Measurements from ENCODE around the gene MAGED1.

The MAGED1 gene, protein sequence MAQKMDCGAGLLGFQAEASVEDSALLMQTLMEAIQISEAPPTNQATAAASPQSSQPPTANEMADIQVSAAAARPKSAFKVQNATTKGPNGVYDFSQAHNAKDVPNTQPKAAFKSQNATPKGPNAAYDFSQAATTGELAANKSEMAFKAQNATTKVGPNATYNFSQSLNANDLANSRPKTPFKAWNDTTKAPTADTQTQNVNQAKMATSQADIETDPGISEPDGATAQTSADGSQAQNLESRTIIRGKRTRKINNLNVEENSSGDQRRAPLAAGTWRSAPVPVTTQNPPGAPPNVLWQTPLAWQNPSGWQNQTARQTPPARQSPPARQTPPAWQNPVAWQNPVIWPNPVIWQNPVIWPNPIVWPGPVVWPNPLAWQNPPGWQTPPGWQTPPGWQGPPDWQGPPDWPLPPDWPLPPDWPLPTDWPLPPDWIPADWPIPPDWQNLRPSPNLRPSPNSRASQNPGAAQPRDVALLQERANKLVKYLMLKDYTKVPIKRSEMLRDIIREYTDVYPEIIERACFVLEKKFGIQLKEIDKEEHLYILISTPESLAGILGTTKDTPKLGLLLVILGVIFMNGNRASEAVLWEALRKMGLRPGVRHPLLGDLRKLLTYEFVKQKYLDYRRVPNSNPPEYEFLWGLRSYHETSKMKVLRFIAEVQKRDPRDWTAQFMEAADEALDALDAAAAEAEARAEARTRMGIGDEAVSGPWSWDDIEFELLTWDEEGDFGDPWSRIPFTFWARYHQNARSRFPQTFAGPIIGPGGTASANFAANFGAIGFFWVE

GRCh38 chrX:51892921-51893745 is at the start of gene MAGED1:
MAGED1 (plus strand) TSS chrX:51893623; CDS start chrX:51894305, 682 bp downstream.
- DNase-seq = peak; percentile 74

DNA sequence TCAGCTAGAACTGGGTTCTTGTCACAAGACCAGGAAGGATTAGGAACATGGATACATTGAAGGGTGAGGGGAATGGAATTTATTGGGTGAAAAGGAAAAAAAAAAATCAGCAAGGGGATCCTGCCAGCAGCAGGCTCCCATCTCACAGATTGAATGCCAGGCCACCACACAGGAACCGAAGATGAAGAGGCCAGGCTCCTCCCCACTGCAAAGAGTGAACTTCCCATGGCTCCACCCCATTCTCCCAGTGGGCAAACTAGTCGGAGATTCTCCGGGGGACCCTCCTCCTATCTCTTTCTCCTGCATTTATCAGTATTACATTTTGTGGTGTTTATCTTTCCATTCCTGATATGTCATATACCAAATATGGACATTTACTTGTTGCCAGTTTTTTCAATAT is 46.0 kb upstream of the MAGED1 start:
- DNase-seq = no peak

DNA sequence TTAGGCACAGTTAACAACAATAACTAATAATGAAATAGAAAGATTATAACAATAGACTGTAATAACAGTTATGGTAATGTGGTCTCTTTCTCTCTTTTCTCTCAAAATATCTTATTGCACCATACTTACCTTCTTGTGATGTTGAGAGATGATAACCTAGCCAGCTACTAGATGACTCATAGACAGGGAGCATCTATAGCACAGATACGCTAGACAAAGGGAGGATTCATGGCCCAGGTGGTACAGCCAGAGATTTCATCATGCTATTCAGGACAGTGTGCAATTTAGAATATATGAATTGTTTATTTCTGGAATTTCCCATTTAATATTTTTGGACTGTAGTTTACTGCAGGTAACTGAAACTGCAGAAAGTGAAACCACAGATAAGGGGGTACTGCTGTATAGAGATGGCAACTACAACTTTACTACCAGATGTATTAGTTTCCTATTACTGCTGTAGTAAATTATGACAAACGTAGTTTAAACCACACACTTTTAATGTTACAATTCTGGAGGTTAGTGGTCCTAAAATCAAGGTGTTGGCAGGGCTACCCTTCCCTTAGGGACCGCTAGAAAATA is 41.8 kb upstream of the MAGED1 start:
- no peak for DNase-seq

GRCh38 chrX:51852096-51852495 is 41.3 kb upstream of the MAGED1 start:
- DNase-seq = no peak

DNA sequence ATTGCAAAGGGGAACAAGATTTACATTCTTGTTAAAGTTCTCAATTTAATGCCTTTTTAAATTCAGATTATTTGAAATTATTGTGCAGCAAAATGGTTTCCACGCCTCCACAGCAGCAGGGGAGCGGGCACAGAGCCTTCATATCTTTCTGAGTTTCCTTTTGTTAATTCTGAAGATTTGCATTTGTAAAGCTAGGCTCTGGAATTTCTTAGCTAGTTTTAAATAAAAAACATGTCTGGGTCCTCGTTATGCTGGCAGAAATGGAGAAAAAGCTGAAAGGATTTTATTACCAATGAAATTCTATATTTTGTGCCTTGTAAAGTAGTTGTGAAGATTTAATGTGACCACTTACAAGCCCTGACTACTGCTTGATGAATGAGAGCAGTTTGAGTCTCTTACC is 40.8 kb upstream of the MAGED1 start:
- no peak for DNase-seq

GRCh38 chrX:51853251-51853650 is 40.2 kb upstream of the MAGED1 start:
- DNase-seq = no peak

DNA sequence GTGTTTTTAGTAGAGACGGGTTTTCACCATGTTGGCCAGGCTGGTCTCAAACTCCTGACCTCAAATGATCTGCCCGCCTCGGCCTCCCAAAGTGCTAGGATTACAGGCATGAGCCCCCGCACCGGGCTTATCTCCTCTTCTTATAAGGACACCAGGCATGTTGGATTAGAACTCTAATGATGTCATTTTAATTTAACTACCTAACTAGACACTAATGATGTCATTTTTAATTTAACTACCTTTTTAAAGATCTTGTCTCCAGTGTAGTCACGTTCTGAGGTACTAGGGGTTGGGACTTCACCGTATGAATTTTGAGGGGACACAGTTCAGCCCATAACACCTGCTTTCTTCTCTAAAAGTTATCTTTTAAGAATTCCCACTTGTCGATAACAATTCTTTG is 37.7 kb upstream of the MAGED1 start:
- DNase-seq = no peak

- no peak for DNase-seq
Observed at GRCh38 chrX:51857159-51857733, 36.2 kb upstream of the MAGED1 start.

- DNase-seq = no peak
Observed at GRCh38 chrX:51860679-51861078, 32.7 kb upstream of the MAGED1 start.

DNA sequence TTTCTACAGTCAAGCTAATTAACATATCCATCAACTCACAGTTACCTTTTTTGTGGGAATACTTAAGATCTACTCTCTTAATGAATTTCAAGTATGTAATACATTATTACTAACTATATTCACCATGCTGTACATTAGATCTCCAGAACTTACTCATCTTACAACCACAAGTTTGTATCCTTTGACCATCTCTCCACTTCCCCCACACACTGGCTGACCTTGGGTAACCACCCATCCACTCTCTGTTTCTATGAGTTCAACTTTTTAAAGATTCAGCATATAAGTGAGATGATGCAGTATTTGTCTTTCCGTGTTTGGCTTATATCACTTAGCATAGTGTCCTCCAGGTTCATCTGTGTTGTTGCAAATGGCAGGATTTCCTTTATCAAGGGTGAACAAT is 30.5 kb upstream of the MAGED1 start:
- DNase-seq = no peak

DNA sequence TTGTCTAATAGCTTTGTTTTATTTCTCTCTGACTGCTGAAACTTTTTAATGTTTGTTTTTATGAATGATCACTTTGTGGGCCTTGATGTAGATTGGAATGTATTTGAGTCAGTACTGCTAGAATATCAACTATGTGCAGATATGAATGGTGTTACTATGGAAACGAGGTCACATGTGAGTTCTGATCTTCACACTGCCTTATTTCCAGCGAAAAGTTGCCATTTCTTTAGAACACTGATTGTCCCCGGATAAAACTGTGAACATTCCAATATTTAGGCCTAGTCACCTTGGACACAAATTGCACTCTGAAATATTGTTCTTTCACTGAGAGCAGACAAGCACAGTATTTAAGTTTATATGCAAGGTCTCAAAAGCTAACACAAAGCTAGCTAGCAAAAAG is 27.2 kb upstream of the MAGED1 start:
- no peak for DNase-seq

DNA sequence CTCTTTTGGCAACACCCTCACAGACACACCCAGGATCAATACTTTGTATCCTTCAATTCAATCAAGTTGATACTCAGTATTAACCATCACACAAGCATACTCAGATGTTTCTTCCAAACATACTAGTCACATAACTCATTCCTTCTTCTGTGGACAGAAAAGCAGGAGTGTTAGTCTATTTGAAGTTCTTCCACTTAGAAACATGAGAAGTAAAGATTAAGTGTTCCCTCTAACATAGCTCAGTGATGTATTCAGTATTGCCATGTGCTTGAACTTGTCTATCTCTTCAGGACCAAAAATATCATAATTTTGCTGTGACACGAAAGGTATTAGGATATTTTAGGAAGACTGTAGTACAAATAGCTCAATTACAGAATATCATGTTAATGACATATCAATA is 25.8 kb upstream of the MAGED1 start:
- DNase-seq = no peak

DNA sequence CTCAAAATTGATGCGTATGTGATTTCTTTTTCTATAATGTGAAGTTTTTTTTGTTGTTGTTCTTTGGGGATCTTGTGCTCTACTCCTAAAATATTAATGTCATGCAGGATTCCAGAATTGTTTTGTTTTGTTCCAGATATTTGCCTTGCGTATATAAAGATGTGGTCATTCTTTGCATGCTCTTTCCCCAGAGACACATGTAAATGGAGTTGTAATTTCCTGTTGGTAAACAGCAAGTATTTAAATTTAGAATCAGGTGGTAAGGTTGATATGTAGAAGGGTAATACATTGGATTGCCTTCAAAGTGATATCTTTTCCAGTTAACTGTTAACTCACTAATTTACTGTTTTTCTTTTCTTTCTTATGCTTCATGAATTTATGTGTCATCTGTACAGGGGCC is 23.1 kb upstream of the MAGED1 start:
- DNase-seq = no peak

GRCh38 chrX:51874123-51874522 is 19.3 kb upstream of the MAGED1 start:
- DNase-seq = no peak

- no peak for DNase-seq
Observed at GRCh38 chrX:51876441-51876840, 17.0 kb upstream of the MAGED1 start.

DNA sequence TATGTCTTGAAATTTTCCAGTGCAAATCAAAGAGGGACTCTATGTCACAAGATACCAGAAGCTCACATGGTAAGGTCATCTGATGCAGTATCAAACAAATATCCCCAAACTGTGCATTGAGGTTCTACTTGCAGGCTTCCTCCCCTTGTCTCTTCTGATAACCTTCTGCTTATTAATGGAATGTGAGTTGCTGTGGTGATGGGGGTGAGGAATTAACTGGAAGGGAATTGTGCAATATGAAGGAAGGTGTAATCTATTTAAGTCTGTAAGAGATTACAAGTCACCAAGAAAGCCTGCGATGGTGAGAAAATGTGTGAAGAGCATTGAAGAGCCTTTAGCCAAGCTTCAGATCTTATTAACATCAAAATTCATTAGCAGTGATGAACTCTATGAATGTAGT is 15.4 kb upstream of the MAGED1 start:
- DNase-seq = no peak

GRCh38 chrX:51889851-51890250 is 3.6 kb upstream of the MAGED1 start:
- DNase-seq = no peak

- DNase-seq = no peak
Observed at GRCh38 chrX:51891245-51891644, 2.2 kb upstream of the MAGED1 start.

DNA sequence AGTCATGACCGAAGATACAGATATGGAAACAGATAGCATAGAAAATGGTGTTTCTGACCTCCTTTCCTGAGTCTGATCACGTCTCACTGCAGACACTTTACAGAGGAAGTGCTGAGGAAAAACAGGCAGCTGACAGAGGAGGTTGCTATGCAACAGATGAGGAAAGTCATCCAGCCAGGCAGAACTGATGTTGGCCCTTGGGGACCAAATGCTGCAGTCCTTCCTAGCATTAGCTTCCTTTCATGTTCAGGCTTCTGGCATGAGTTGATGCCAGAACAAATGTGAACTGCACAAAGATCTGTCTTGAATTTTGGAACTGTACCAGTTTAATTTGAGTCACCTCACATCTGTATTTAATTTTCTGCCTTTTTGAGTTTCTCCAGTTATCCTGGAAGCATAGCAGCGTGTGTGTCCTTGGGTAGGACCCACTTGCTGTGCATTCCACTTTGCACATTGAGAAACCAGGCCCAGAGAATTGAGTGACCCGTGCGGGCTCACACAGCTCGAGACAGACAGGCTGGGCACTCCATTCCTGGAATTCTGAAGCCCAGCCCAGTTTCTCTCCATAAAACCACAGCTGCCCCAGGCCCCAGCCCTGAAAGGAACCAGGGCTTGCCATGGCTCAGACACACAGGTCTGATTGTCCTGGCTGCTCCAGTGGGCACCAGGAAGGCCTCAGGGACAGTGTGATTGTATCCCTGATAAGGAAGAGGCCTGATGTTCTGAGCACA is 1.4 kb upstream of the MAGED1 start:
- no peak for DNase-seq

DNA sequence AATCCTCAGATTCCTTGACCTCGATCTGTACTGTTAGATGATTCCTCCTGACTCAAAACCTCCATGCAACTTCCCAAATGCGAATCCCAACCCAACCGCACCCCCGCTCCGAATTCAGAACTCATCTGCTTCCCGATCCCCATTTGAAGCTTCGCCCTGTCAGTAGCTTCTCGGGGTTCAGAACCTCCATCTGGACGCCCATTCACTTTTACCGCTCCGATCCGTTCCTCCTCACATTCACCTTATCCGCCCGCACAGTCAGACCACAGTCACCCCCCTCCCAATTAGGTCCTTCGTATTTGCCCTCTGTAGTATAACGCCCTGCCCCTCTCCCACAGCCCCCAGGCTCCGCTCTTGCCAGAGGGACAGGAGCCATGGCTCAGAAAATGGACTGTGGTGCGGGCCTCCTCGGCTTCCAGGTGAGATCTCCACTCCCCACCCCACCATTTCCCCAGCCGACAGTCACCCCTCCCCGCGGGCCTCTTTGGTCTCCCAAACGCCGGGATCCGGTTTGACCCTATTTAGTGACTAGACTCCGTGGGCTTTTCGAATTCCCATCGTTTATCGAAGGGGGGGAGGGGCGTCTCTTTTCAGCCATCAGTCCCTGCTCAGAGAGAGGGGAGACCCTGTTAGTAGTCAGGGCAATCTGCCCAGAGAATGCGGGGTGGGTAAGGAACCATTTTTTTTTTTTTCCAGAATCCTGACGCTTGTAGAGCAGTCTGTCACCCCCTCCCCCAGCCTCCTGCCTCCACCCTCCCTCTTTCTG is 691 bp downstream of the MAGED1 start:
- DNase-seq = no peak

DNA sequence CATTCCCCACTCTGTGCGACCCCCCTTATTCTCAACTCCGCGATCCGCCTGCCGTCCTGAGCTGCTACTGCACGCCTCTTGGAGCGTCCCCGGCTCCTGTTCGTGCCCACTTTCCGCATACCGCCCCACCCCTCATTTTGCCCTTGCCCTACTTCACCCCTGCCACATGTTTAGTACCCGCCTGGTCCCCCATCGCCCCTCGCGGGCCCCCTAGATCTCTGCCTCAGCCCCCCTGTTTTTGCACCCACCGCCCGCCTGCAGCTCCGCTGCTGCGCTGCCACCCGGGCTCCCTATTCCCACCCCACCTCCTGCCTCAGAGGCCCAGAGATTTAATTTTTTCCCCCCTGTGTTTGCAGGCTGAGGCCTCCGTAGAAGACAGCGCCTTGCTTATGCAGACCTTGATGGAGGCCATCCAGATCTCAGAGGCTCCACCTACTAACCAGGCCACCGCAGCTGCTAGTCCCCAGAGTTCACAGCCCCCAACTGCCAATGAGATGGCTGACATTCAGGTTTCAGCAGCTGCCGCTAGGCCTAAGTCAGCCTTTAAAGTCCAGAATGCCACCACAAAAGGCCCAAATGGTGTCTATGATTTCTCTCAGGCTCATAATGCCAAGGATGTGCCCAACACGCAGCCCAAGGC is 1.4 kb downstream of the MAGED1 start:
- no peak for DNase-seq
